ENCODE results near the gene SCAPER.

DNA sequence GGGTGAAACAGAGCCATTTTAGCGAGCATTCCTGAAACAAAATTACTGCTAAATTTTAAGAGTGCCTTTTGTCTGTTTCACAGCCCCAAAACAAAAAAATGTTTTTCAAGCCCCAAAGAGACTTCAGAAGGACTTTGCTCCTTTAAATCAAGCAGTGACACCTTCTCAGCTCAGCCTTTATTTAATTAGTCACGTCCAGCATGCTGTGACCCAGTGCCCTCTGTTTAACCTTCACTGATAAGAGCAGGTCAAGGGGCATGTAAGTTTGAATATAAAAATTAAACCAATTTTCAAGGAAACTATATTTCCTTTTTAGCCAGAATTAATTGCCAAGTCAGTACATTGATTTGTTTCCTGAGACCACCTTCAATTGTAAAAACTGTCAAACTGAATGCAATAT, 527.9 kb downstream of the SCAPER start:
- TF ChIP-seq, protein P1, sequence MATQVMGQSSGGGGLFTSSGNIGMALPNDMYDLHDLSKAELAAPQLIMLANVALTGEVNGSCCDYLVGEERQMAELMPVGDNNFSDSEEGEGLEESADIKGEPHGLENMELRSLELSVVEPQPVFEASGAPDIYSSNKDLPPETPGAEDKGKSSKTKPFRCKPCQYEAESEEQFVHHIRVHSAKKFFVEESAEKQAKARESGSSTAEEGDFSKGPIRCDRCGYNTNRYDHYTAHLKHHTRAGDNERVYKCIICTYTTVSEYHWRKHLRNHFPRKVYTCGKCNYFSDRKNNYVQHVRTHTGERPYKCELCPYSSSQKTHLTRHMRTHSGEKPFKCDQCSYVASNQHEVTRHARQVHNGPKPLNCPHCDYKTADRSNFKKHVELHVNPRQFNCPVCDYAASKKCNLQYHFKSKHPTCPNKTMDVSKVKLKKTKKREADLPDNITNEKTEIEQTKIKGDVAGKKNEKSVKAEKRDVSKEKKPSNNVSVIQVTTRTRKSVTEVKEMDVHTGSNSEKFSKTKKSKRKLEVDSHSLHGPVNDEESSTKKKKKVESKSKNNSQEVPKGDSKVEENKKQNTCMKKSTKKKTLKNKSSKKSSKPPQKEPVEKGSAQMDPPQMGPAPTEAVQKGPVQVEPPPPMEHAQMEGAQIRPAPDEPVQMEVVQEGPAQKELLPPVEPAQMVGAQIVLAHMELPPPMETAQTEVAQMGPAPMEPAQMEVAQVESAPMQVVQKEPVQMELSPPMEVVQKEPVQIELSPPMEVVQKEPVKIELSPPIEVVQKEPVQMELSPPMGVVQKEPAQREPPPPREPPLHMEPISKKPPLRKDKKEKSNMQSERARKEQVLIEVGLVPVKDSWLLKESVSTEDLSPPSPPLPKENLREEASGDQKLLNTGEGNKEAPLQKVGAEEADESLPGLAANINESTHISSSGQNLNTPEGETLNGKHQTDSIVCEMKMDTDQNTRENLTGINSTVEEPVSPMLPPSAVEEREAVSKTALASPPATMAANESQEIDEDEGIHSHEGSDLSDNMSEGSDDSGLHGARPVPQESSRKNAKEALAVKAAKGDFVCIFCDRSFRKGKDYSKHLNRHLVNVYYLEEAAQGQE (IDR thresholded peaks at IDR 0.05; ENCODE audit: insufficient read depth in 1 of 2, low read depth in 2 of 2, low read length in 2 of 2): no peak
- TF ChIP-seq POLR2AphosphoS5 (IDR thresholded peaks at IDR 0.05; ENCODE audit: low read depth, low read length): no peak

All from PFSK-1 (cell line).